Retinal pigment epithelial cell (primary cell): ENCODE data around the gene MPRIP.

Experiments used
- DNase-seq: peaks from one replicate; pipeline ENCODE4 v3.0.0-alpha.2; 2010; ENCODE audit warnings: low read depth
- H3K4me3 ChIP-seq: 2 replicates; pipeline ENCODE4 v1.5.1; 2011; ENCODE audit warnings: mild to moderate bottlenecking, low read length, control low read depth, moderate library complexity
- TF ChIP-seq, protein P1 (sequence below): conservative IDR thresholded peaks from 2 replicates; pipeline ENCODE4 v1.5.1; 2011; ENCODE audit warnings: low read depth, low read length, control low read depth, inconsistent platforms

The MPRIP gene

GRCh38 chr17:17206913-17207335, 164.7 kb downstream of the MPRIP start:
- DNase-seq, result no peak
- H3K4me3 ChIP-seq, result no peak overlapping the region
- TF ChIP-seq, protein P1, sequence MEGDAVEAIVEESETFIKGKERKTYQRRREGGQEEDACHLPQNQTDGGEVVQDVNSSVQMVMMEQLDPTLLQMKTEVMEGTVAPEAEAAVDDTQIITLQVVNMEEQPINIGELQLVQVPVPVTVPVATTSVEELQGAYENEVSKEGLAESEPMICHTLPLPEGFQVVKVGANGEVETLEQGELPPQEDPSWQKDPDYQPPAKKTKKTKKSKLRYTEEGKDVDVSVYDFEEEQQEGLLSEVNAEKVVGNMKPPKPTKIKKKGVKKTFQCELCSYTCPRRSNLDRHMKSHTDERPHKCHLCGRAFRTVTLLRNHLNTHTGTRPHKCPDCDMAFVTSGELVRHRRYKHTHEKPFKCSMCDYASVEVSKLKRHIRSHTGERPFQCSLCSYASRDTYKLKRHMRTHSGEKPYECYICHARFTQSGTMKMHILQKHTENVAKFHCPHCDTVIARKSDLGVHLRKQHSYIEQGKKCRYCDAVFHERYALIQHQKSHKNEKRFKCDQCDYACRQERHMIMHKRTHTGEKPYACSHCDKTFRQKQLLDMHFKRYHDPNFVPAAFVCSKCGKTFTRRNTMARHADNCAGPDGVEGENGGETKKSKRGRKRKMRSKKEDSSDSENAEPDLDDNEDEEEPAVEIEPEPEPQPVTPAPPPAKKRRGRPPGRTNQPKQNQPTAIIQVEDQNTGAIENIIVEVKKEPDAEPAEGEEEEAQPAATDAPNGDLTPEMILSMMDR, result no peak

DNA sequence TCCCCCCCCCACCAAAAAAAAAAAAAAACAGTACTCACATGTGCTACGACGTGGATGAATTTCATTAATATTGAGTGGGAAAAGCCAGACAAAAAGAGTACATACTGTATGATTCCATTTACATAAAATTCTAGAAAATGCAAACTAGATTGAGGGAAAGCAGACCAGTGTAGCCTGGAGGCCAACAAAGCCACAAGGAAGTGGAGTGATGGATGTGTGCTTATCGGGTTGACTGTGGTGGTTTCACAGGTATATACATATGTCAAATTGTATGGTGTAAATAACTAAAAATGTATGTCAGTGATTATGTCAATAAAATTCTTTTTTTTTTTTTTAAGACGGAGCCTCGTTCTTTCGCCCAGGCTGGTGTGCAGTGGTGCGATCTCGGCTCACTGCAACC, 165.7 kb downstream of the MPRIP start:
- TF ChIP-seq, protein P1, result no peak
- DNase-seq, result no peak
- no peak overlapping the region for H3K4me3 ChIP-seq

- DNase-seq, result no peak
- H3K4me3 ChIP-seq, result no peak overlapping the region
- TF ChIP-seq, protein P1, result no peak
Measured at GRCh38 chr17:17213775-17214174, 171.5 kb downstream of the MPRIP start.

DNA sequence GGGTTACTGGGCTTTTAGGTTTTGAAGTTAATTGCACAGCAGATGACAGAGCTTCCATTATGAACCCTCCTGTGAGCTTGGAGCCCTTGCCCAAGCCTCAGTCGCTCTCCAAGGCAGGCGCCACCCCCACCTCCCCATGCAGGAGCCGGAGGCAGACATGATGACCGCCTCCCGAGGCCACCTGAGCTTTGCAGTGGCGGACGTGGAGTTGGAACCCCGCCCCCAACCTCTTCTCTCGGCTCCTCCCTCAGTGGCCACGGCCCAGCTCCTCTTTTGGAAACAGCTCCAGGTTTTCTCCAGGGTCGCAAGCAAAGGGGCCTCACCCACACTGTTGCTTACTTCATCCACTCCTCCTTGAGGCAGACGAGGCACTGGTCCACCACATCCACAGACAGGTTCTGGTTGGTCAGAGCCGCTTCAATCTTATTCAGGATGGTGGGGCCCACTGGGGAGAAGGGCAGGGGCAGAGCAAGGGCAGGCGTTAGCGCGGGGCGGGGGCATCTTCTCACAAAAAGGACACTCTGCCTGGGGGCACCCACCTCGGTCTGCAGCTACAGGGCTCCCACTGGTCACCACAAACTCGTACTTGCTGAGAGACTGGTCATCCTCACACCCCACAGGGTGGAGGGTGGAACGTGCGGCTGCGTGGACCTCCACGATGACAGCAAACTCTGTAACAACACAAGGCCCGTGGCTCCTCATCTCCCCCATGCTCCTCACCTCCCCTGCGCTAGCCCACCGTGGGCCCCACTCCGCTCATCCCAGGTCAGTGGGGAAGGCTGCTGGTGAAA, 172.6 kb downstream of the MPRIP start:
- TF ChIP-seq, protein P1, result no peak
- no peak overlapping the region for H3K4me3 ChIP-seq
- DNase-seq, result no peak

GRCh38 chr17:17215575-17215974, 173.3 kb downstream of the MPRIP start:
- TF ChIP-seq, protein P1, result no peak
- no peak overlapping the region for H3K4me3 ChIP-seq
- DNase-seq, result no peak

GRCh38 chr17:17216236-17216635, 174.0 kb downstream of the MPRIP start:
- no peak for DNase-seq
- TF ChIP-seq, protein P1, result no peak
- H3K4me3 ChIP-seq, result no peak overlapping the region

DNA sequence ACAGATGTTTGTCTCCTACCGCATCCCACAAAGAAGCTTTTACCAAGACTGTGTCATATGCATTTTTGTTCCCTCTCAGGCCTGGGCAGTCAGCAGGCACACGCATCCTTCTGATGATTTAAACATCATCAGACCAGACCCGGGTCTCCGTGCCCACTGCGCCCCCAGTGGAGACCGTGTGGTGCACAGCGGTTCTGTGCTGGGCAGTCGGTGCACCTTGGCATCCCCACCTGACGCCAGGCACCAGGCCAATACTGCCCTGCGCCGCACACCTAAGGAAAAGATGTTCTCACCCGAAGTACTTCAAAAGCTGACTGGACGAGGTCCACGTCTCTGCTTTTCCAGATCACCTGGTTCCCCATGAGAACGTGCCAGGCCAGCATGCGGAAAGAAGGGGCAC, 174.5 kb downstream of the MPRIP start:
- H3K4me3 ChIP-seq, result no peak overlapping the region
- TF ChIP-seq, protein P1, result no peak
- no peak for DNase-seq
